ENCODE data around the gene EDA2R.

GRCh38 chrX:66602381-66602938 lies 36.4 kb downstream of the EDA2R start:
- TF ChIP-seq FOXP2 (optimal IDR thresholded peaks at IDR 0.05; ENCODE audit: borderline replicate concordance, extremely low read depth, extremely low read length, insufficient read depth) (no peak), TAF1 (IDR thresholded peaks at IDR 0.05; ENCODE audit: borderline replicate concordance, insufficient read depth, low read length) (no peak)
- TF ChIP-seq, protein P1, sequence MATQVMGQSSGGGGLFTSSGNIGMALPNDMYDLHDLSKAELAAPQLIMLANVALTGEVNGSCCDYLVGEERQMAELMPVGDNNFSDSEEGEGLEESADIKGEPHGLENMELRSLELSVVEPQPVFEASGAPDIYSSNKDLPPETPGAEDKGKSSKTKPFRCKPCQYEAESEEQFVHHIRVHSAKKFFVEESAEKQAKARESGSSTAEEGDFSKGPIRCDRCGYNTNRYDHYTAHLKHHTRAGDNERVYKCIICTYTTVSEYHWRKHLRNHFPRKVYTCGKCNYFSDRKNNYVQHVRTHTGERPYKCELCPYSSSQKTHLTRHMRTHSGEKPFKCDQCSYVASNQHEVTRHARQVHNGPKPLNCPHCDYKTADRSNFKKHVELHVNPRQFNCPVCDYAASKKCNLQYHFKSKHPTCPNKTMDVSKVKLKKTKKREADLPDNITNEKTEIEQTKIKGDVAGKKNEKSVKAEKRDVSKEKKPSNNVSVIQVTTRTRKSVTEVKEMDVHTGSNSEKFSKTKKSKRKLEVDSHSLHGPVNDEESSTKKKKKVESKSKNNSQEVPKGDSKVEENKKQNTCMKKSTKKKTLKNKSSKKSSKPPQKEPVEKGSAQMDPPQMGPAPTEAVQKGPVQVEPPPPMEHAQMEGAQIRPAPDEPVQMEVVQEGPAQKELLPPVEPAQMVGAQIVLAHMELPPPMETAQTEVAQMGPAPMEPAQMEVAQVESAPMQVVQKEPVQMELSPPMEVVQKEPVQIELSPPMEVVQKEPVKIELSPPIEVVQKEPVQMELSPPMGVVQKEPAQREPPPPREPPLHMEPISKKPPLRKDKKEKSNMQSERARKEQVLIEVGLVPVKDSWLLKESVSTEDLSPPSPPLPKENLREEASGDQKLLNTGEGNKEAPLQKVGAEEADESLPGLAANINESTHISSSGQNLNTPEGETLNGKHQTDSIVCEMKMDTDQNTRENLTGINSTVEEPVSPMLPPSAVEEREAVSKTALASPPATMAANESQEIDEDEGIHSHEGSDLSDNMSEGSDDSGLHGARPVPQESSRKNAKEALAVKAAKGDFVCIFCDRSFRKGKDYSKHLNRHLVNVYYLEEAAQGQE (IDR thresholded peaks at IDR 0.05; ENCODE audit: insufficient read depth in 1 of 2, low read depth in 2 of 2, low read length in 2 of 2) = no peak
